Activated CD4-positive, alpha-beta T cell treated with anti-CD3 and anti-CD28 coated beads, Interleukin-2, amount 50 U/mL, for 24 hours (primary cell): Measurements from ENCODE around the gene MAP4.
"Not testable (repeated sequence)": the region's sequence is repeated elsewhere in the genome, so short reads cannot be mapped to it uniquely, and the experiment has no call there.

Experiments
- DNase-seq, 2 donors: peaks; one replicate each; pipeline ENCODE4 v3.0.0-alpha.2; 2020; ENCODE audit warnings: low read depth in 1 of 2, low spot score in 1 of 2

Gene MAP4

DNA sequence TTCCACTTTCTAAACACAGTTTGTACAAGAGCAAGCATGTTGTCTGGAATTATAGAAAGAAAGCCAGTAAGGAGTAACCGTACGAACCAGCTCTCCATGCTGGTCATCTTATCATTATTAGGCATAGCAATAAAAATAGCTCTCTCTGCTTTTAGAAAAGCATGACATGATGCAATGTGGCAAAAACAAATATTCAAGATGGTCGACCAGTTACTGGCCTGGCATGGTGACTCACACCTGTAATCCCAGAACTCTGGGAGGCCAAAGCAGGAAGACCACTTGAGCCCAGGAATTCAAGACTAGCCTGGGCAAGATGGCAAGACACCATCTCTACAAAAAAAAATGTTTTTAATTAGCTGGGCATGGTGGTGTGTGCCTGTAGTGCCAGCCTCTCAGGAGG lies 2.6 kb upstream of the MAP4 start:
- no peak for DNase-seq

DNA sequence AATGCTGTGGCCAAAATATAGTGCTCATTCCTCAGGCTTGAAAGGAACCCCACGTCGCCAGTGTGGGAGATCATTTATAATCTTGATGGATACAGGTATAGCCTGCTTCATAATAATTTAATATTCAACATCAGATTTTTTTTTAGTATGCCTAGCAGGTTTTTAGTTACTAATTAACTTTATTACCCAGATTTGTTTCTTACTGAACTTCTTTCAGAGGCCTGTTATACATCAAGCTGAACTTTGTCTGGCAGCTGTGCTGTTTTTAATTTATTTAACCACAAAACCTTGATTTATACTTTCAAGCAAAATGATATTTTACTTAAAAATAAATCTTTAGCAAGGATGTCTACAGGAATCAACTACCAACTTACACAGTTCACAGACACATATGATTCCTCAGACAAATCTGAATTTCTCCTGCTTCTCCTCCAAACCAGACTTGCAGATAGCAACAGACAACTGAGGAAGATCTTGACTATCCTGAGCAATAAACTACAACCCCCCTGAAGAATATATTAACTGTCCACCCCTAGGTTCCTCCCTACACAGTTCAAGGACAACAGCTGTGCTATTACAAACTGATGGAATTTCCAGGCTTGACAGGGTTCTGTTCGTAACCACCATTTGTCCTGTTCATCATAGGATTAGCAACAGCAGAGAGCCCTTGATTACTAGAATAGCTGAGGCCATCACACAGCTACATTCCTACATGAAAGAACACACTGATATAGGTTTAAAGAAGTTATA lies 610 bp downstream of the MAP4 start:
- no peak for DNase-seq

DNA sequence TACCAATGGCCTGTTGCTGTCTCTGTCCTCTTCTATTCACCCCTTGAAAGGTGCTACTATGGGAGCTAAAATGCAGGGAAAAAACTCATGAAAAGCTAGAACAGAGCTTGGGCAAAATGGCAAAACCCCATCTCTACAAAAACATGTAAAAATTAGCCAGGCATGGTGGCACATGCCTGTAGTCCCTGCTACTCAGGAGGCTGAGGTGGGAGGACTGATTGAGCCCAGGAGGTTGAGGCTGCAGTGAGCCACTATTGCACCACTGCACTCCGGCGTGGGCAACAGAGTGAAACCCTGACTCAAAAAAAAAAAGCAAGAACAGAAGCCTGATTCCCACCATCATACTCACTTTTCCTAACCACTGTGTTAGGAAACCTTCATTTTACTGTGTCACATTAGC lies 1.9 kb downstream of the MAP4 start:
- no peak for DNase-seq

DNA sequence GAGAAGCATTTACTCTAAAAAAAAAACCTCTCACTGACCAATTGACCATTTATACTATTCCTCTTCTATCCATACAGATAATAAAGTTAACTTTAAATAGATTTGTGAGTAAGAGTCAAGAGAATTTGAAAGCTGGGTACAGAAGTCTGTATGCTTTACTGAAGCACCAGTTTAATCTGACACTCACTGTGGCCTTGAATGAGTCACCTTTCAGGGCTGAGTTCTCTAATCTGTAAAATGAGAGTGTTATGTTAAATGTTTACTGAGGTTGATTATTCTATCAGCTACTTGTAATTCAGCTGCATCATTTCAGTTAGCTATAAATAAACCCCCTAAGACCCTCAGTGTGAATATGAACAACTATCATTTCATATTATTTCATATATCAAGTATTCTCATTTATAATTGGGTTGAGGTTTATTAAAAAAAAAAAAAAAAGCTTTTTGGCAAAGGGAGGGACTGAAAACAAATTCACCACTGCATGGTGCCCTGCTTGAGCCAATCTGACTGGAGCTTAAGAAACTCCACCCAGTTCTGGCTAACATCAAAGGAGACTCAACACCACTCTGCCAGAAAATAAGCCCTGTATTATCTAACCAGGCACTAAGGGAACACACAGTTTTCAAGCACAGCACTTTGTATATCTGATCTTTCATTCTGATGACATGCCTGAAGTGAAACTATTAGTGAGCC lies 2.8 kb downstream of the MAP4 start:
- no peak for DNase-seq

DNA sequence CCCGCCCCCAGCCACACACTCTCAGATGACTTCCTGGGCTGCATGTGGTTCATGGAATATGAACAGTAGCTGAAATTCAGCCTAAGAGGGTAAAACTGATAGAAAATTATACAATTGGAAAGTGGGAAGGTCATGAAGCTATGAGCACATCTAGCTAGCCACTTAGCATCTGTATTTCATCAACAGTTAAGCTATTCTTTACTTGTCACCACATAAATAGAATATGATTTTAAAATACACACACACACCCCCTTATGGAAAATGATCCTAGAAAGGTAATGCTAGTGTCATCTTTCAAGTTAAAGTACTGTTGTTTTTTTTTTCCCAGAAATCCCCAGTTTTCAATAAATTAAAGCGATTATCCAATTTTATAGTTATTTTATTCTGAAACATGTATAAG lies 3.6 kb downstream of the MAP4 start:
- no peak for DNase-seq

DNA sequence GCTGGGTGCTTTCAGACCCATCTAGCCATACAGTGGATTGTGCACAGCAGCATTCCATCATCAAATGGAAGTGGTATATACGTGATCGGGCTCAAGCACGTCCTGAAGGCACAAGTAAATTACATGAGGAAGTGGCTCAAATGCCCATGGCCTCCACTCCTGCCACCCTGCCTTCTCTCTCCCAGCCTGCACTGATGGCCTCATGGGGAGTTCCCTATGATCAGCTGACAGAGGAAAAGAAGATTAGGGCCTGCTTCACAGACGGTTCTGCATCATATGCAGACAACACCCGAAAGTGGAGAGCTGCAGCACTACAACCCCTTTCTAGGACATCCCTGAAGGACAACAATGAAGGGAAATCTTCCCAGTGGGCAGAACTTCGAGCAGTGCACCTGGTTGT lies 8.2 kb downstream of the MAP4 start:
- DNase-seq = not testable (repeated sequence)

DNA sequence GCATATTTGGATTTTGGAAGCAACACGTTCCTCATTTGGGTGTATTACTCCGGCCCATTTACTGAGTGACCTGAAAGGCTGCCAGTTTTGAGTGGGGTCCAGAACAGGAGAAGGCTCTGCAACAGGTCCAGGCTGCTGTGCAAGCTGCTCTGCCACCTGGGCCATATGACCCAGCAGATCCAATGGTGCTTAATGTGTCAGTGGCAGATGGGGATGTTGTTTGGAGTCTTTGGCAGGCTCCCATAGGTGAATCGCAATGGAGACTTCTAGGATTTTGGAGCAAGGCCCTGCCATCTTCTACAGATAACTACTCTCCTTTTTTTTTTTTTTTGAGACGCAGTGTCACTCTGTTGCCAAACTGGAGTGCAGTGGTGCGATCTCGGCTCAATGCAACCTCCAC lies 8.9 kb downstream of the MAP4 start:
- not testable (repeated sequence) for DNase-seq

DNA sequence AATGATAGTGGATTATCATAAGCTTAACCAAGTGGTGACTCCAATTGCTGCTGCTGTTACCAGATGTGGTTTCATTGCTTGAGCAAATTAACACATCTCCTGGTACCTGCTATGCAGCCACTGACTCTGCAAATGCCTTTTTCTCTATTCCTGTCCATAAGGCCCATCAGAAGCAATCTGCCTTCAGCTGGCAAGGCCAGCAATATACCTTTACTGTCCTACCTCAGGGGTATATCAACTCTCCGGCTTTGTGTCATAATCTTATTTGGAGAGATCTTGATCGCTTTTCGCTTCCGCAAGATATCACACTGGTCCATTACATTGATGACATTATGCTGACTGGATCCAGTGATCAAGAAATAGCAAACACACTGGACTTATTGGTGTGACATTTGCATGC lies 9.4 kb downstream of the MAP4 start:
- DNase-seq = not testable (repeated sequence)

DNA sequence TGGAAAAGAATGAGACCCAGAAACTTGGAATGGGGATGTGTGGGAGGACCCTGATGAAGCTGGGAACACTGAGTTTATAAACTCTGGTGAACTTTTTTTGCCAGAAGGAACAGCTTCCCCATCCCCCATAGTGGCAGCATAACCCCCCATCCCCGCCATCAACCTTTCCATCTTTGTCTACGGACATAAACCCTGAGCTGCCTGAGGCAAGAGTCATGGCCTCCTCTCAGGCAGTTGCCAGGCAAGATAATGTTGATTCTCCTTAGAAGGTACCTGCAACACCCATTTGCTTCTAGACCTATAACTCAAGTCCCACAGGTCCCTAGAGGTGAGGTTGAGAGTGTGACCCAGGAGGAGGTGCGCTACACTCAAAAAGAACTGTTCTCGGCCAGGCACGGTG lies 11.5 kb downstream of the MAP4 start:
- no peak for DNase-seq

DNA sequence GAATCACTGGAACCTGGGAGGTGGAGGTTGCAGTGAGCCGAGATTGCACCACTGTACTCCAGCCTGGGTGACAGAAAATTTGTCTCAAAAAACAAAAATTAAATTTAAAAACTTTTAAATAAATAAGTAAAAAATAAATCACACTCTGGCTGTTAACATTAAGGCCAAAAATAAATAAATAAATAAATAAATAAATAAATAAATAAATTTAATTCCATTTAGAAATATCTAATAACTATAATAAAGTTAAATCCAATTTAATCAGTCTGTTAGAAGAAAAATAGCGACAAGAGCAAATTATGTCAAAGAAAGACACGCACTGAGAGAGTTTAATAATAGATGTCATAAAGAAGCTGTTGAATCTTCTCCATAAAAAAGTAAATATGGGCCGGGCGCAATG lies 13.4 kb downstream of the MAP4 start:
- DNase-seq = no peak

DNA sequence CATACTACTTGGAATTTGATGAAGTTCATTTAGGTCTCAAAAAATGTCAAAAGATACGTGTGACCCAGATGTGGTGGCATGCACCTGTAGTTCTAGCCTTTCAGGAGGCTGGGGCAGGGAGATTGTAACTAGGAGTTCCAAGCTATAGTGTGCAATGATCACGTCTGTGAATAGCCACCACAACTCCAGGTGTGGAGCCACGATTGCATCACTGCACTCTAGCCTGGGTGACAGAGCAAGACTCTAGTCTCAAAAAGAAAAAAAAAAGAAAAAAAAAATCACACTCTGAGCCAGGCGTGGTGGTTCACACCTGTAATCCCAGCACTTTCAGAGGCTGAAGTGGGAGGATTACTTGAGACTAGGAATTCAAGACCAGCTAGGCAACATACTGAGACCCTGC lies 14.2 kb downstream of the MAP4 start:
- DNase-seq = no peak

DNA sequence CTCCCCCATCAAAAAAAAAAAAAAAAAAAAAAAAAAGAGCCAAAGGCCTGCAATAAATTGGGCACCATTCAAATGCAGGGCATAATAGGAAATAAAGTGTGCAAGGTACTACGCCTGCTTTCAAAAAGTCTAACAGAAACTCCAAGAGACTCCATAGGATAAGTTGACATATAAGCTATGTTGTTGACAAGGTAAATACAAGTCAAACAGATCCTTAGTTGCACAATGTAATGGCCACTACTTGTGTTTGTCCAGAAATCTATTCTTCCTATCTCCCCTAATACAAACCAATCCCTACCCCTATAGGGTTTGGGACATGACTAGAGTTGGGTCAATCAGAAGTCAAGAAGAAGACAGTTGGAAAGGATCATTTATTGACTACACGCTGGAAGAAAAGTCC lies 16.0 kb downstream of the MAP4 start:
- no peak for DNase-seq

DNA sequence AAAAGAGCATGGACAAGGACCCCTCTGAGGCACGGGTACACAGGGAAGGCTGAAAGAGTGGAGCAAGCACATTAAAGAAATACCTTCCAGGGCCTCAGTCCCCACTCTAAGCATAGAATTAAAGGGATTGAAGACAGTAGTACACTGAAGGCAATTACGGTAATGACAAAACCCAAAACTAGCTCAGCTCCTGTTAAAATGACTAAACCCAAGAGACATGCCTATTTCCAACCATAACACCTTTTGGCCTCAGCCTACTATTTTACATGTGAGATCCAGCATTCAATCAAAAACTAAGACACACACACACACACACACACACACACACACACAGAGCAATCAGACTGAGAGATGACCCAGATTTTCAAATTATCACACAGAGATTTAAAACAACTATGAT lies 19.8 kb downstream of the MAP4 start:
- DNase-seq = no peak

DNA sequence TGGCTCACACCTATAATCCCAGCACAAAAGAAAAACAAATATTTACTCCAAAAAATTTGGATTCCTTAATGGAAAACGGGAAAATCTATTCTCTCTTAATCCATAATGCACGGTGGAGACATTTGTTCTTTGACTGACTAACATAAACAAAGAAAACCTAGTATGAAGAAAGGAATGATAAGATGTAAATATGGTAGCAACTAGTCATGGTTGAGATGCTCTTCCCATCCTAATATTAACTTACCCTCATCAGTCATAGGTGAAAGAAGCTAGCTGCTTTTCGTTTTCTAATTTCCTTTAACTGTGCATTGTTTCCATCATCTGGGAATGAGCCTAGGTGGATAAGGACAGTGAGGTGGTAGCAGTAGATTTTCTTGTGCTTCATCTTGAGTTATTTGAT lies 22.0 kb downstream of the MAP4 start:
- no peak for DNase-seq

DNA sequence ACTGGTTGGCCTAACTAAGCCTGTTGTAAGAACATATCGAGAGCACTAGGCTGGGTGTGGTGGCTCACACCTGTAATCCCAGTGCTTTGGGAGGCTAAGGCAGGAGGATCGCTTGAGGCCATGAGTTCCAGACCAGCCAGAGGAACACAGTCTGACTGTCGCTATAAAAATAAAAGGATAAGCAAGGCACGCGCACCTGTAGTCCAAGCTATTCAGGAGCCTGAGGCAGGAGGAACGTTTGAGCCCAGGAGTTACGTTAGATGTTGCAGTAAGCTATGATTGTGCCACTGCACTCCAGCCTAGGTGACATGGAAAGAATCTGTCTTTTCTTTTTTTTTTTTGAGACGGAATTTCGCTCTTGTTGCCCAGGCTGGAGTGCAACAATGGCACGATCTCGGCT lies 24.9 kb downstream of the MAP4 start:
- no peak for DNase-seq

DNA sequence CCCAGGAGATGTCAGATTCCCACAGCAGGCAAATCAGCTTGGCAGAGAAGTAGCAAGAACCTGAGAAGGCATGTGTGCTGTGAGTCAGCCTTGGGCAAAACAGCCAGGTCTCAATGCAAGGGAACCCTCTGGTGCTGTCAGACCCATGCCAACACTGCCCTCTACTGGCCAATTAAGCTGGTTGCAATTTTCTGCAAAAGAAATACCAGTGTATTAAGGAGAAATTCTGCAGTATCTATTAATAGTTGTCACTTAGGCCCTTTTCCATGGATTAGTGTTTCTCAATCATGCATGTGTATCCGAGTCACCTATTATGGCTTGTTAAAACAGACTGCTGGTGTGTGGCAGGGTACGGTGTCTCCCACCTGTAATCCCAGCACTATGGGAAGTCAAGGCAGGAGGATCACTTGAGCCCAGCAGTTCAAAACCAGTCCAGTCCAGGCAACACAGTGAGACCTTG lies 26.2 kb downstream of the MAP4 start:
- DNase-seq = peak; percentile 37 to 76

DNA sequence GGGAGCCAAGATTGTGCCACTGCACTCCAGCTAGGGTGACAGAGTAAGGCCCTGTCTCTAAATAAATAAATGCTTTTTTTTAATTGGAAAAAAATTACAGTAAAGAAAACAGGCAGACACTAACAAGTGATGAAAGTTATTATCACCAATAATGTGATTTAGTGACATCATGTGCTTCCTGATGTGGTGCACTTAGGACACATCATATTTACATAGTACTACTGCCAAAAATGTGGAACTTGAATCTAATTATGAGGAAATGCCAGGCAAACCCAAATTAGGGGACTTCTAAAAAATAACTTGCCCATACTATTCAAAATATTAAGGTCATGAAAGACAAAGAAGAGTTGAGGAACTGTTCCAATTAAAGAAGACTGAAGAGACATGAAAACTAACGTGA lies 30.8 kb downstream of the MAP4 start:
- DNase-seq = no peak

DNA sequence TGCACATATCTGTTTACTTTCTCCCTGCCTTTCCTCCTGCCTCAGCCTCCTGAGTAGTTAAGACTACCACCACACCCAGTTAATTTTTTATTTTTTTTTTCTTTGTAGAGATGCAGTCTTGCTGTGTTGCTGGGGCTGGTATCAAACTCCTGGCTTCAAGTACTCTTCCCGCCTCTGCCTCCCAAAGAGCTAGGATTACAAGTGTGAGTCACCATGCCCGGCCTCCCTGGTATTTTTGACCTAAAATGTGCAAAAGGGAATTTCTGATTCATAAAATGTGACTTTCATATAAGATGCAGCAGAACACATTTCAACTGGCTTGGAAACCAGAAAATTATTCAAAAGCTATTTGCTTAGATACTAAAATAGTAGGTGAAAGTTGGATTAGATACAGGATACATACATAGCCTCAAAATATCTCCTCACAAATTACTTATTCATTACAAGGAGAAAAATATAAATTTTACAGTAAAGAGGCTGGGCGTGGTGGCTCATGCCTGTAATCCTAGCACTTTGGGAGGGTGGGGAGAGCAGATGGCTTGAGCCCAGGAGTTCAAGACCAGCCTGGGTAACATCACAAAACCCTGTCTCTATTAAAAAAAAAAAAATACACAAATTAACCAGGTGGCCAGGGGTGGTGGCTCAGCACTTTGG lies 32.0 kb downstream of the MAP4 start:
- no peak for DNase-seq

DNA sequence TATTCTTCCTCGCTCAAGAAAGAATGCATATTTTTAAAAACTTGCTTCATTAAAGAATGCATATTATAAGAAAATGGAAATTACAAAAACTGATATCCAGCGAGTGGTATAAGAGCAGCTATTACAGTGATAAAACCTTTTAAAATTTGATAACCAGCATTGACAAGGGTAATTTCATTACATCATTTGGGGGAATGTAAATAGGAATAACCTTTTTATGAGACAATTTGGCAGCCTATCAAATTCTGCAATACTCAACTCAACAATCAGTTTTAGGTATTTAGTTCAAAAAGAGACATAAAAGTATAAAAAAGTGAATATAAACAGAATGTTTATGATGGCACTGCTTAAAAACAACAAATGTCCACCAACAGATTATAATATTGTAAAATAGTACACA lies 35.4 kb downstream of the MAP4 start:
- DNase-seq = no peak

DNA sequence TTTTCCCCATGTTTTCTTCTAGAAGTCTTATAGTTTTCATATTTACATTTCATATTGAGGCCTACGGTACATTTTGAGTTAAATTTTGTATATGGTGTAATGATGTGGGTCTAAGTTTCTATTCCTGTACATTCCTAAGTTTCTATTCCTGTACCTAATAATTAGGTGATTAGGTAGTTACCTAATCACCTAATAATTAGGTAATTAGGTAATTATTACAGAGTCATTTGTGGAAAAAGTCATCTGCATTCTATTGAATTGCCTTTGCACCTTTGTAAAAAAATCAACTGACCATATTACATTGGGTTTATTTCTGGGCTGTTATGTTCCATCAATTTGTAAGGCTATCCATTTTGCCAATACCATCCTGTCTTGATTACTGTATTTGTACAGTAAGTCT lies 37.1 kb downstream of the MAP4 start:
- DNase-seq = no peak

DNA sequence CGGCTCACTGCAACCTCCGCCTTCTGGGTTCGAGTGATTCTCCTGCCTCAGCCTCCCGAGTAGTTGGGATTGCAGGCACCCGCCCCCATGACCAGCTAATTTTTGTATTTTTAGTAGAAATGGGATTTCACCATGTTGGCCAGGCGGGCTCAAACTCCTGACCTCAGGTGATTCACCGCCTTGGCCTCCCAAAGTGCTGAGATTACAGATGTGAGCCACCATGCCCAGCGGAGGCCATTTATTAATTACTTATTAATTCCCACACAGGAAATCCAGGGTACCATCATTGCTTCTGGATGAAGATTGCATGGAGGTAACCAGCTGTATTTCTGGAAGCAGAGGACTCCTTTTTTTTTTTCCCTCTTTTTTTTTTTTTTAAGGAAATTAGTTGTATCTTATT lies 37.8 kb downstream of the MAP4 start:
- no peak for DNase-seq

DNA sequence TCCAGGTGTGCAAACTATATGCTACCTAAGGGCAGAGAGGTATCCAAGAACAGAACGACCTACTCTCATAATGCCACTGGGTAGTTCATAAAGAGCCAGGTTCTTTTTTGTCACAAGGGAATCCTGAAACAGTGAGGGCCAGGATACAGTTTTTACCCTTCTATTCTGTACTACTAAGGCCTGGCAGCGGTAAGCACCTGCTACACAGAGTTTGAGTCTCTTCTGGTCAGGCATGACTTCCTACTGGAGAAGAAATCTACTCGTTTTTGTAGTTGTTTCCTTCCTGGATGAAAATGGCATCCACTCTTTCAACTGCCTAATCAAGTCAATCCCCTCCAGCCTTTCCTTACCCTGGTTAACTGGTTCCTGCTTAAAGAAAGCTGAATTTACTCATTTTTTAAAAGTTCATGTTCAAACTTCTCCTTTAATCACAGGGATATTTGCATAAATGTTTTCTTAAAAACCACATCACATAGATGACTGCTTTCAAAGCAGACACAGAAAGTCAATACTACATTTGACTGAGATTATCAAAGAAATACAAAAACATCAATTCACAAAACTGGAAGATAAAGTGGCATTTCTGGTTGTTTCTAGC lies 40.0 kb downstream of the MAP4 start:
- DNase-seq = no peak
